ENCODE measurements around the gene FADS2. TPM values are rescaled to one million over a fixed set of nuclear protein-coding genes. Genes with fewer than 3 reads are reported as not detected.

The FADS2 gene
- total RNA-seq, 1 experiment from 2014 or later = 17.1 TPM

DNA sequence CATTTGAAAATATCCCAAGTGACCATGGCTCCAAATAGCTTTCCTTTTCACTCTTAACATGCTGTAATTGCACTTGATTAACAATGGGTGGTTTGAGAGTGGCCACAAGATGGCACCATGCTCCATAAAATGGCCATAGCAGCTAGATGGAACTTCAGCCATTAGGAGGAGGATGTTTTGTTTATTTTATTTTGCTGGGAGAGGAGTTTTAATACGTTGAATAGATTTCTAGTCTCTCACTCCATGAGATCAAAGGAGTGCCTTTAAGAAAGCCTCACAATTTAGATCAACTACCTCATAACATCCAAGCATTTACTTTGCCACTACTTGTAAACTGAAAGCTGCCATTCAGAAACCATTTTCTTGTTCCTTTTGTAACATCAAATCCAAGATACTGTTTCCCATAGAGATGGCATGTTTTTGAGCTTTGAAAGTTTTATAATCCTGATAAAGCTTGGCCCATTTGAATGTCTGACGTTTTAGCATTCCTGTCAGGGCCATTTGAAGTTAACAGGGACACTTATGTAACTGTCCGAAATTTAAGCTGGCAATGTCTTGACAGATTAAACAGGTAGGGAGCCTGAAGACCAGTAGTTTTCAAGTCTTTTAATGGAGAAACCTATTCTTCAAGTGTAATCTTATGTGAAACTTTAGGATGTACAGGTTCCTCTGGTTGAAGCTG, 30.7 kb upstream of the FADS2 start:
- H3K36me3 ChIP-seq (ENCODE audit: control insufficient read depth in 1 of 2, insufficient read depth in 2 of 2, low read length in 2 of 2) = peaks cover 10 to 43% of the 10 kb centered on the region in 2 experiments
- no peaks in the 10 kb centered on the region for H3K9me2 ChIP-seq (ENCODE audit: insufficient read depth)
- ATAC-seq = peak; percentile 33
- no peaks in the 10 kb centered on the region for H3K9me3 ChIP-seq (ENCODE audit: control insufficient read depth in 1 of 2, insufficient read depth in 1 of 2, low read depth in 1 of 2, low read length in 2 of 2)
- H2AFZ ChIP-seq (ENCODE audit: low read depth, low read length, poor library complexity, severe bottlenecking) = no peak overlapping the region
- H3K79me2 ChIP-seq (ENCODE audit: insufficient read depth, low read length) = peaks cover 79% of the 10 kb centered on the region
- H3K4me3 ChIP-seq (replicated peaks in 1 of 2; ENCODE audit: low read depth in 1 of 2, low read length in 2 of 2) = no peak overlapping the region
- no peak overlapping the region for H3K9ac ChIP-seq (ENCODE audit: low read length)
- no TSS peak for BruUV-seq (replicated peaks)
- no peak overlapping the region for H3K4me2 ChIP-seq (ENCODE audit: low read length)
- H3K27ac ChIP-seq (ENCODE audit: low read depth, low read length) = no peak overlapping the region
- peaks cover 2 to 15% of the 10 kb centered on the region in 2 experiments; a peak in 1 of 4 replicates for H3K4me1 ChIP-seq (ENCODE audit: control insufficient read depth in 1 of 2, insufficient read depth in 2 of 2, low read length in 2 of 2)
- RAD21 ChIA-PET (ENCODE audit: low non-redundant PET in 1 of 2, low total read pairs in 2 of 2, uncharacterized antibody in 2 of 2, unreplicated experiment in 2 of 2) = interaction anchor here (0.6 to 2.2 kb wide), 8 partner anchors 49 to 763 kb away, joined by 3 to 9 read pairs (median 6); no protein-coding TSS in a partner anchor
- peaks cover 10% of the 10 kb centered on the region; the same call in 1 of the 2 replicates for H4K20me1 ChIP-seq (ENCODE audit: insufficient read depth)
- POLR2A ChIA-PET = interaction anchor here (1.3 to 3.4 kb wide), 5 partner anchors 18 to 311 kb away, joined by 3 to 33 read pairs (median 5); partner anchors contain the start of gene FTH1
- H3K27me3 ChIP-seq (ENCODE audit: insufficient read depth, low read length) = no peaks in the 10 kb centered on the region
- CTCF ChIA-PET = interaction anchor here (0.7 to 5.2 kb wide), 31 partner anchors 9 to 582 kb away, joined by 3 to 111 read pairs (median 6); partner anchors contain the start of genes BEST1 and FADS1
- peak; percentile 76 for DNase-seq (ENCODE audit: low read depth, low spot score)
- intact Hi-C loops (cut with micrococcal nuclease) = loop anchor here (1.0 to 2.0 kb wide), 4 partner anchors 102 to 411 kb away; partner anchors contain the start of gene SCGB2A1
- TF ChIP-seq ZFX (IDR thresholded peaks at IDR 0.05) (no peak), SP1 (IDR thresholded peaks at IDR 0.05; ENCODE audit: low read depth) (no peak), TCF7L2 (IDR thresholded peaks at IDR 0.05; ENCODE audit: borderline replicate concordance, extremely low read depth, insufficient read depth, insufficient read length) (no peak), MAX (IDR thresholded peaks at IDR 0.05) (0 out of 2 replicates have a peak, but pooled peaks have one; percentile 21), RAD21 (IDR thresholded peaks at IDR 0.05; ENCODE audit: low read depth) (peak; percentile 91), CBX3 (IDR thresholded peaks at IDR 0.05; ENCODE audit: low read depth) (no peak), EGR1 (IDR thresholded peaks at IDR 0.05; ENCODE audit: low read depth) (no peak), YY1 (IDR thresholded peaks at IDR 0.05; ENCODE audit: extremely low read depth, insufficient replicate concordance, low read depth, low read length) (peak; percentile 77), REST (IDR thresholded peaks at IDR 0.05; ENCODE audit: low read depth) (no peak), ZBTB33 (IDR thresholded peaks at IDR 0.05; ENCODE audit: extremely low read depth, insufficient replicate concordance, low read length) (no peak), FOSL1 (IDR thresholded peaks at IDR 0.05; ENCODE audit: low read depth) (no peak), POLR2AphosphoS5 (IDR thresholded peaks at IDR 0.05; ENCODE audit: low read depth, low read length) (peak; percentile 61), JUND (IDR thresholded peaks at IDR 0.05) (no peak), SRF (IDR thresholded peaks at IDR 0.05; ENCODE audit: low read depth) (no peak), EZH2phosphoT487 (IDR thresholded peaks at IDR 0.05; ENCODE audit: borderline replicate concordance) (no peak), ATF3 (IDR thresholded peaks at IDR 0.05) (no peak), ZNF274 (IDR thresholded peaks at IDR 0.05; ENCODE audit: low read depth, low read length) (no peak), CEBPB (IDR thresholded peaks at IDR 0.05; ENCODE audit: low read depth) (no peak), SIN3A (IDR thresholded peaks at IDR 0.05; ENCODE audit: low read depth) (no peak), POLR2A (IDR thresholded peaks at IDR 0.05; ENCODE audit: borderline replicate concordance, extremely low read depth, insufficient read depth, insufficient read length) (no peak)

Data from HCT116 (cell line).